Inferior parietal cortex (tissue), 1 donor: ENCODE measurements around the gene ATP2B2.

Experiments
- DNase-seq: peaks from one replicate; pipeline ENCODE4 v3.0.0-alpha.2; 2016; ENCODE audit errors: extremely low spot score

ATP2B2 gene

GRCh38 chr3:10469441-10470119 lies 35.8 kb downstream of the ATP2B2 start:
- no peak for DNase-seq

- no peak for DNase-seq
These were observed 36.6 kb downstream of the ATP2B2 start for GRCh38 chr3:10468613-10469354.

- DNase-seq: no peak
These were observed 37.3 kb downstream of the ATP2B2 start for GRCh38 chr3:10467904-10468612.

- no peak for DNase-seq
These were observed 38.2 kb downstream of the ATP2B2 start for GRCh38 chr3:10467204-10467603.

GRCh38 chr3:10466186-10466585 lies 39.2 kb downstream of the ATP2B2 start:
- no peak for DNase-seq

- DNase-seq: no peak
These were observed 40.2 kb downstream of the ATP2B2 start for GRCh38 chr3:10465161-10465560.

- DNase-seq: no peak
These were observed 41.6 kb downstream of the ATP2B2 start for GRCh38 chr3:10463533-10464434.

- no peak for DNase-seq
These were observed 42.5 kb downstream of the ATP2B2 start for GRCh38 chr3:10462641-10463532.

- DNase-seq: no peak
These were observed 44.3 kb downstream of the ATP2B2 start for GRCh38 chr3:10460951-10461545.

- no peak for DNase-seq
These were observed 45.2 kb downstream of the ATP2B2 start for GRCh38 chr3:10459954-10460754.

GRCh38 chr3:10457560-10457959 lies 47.8 kb downstream of the ATP2B2 start:
- no peak for DNase-seq

GRCh38 chr3:10456981-10457380 lies 48.4 kb downstream of the ATP2B2 start:
- DNase-seq: no peak

GRCh38 chr3:10455545-10455914 lies 49.9 kb downstream of the ATP2B2 start:
- DNase-seq: no peak

GRCh38 chr3:10454907-10455544 lies 50.4 kb downstream of the ATP2B2 start:
- no peak for DNase-seq

GRCh38 chr3:10453431-10454163 lies 51.8 kb downstream of the ATP2B2 start:
- DNase-seq: no peak

GRCh38 chr3:10450494-10451440 lies 54.6 kb downstream of the ATP2B2 start:
- no peak for DNase-seq

GRCh38 chr3:10449436-10449835 lies 56.0 kb downstream of the ATP2B2 start:
- no peak for DNase-seq
